HL-60/S4 treated with phorbol 12-myristate 13-acetate at 8.2 ng/mL for 4 days and 3 days (cell line): ENCODE measurements around the gene LRP2BP.
"Not testable (repeated sequence)": the region's sequence is repeated elsewhere in the genome, so short reads cannot be mapped to it uniquely, and the experiment has no call there.

Experiments used
- in situ Hi-C: fragments of 300-500 bp; cut with MboI; formaldehyde crosslinking; loops from 2 replicates; pipeline ENCODE4 v1.15.0; 2022; ENCODE audit warnings: low sequenced_read_pairs

LRP2BP gene

DNA sequence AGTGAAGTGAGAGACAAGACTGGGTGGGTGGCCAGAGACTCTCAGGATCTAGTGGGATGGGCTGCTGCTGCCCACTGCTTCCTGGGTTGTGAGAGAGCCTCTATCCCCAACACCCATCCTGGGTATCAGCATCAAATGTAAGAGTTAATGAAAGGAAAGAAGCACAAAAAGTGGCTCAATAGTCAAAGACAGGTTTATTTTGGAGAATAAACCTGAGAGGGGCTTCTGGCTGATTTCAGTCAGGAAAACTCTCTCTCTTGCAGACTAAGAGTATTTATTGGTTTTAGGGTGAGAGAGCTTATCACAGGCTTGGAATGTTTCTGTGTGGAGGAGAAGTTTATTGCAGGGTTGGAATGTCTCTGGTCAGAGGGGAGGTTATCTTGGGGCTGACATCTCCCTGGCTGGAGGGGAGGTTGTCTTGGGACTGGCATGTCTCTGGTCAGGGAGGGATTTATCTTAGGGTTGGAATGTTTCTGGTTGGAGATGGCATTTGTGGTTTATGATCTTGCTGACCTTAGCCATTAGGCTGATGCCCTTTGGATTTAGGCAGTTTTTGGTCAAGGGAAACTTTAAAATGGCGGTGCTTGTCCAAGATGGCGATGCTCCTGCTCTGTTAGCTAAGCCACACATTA lies 65.7 kb downstream of the LRP2BP start:
- in situ Hi-C loops = not testable (repeated sequence)

DNA sequence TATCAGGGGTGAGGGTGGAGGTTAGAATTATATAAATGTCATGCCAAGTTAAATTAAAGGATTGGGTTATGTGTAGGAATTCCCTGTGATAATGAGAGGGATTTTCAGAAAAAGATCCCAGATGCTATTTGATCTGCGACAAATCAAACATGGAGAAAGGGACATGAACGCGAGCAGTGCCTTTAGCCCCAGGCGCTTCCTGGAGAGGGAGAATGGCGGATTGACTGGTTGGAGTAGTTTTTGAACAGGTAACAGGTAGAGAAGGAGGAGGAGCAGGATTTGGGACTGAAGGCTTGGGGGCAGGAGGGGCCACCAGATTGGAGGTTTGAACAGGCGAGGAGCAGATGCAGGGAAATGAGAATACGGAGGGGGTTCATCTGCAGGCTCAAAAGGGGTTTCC lies 67.1 kb downstream of the LRP2BP start:
- in situ Hi-C loops = no loop called here

DNA sequence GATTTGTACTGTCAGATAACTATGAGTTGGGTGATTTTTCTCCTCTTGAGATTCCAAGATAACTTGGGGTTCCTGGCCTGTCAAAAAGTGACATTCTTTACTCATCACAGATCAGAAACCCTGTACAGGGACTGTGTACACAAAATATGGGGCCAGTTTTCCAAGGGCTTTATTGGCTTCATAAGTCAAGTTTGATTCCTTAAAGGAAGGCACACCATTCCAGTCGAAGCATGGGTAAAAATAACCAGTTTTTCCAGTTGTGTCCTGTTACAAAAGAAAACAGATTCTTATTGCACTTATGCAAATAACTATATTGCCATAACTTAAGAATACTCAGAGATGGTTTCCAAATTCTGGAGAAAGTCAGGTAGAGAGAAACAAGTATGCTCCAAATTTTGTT lies 70.0 kb downstream of the LRP2BP start:
- in situ Hi-C loops = not testable (repeated sequence)

DNA sequence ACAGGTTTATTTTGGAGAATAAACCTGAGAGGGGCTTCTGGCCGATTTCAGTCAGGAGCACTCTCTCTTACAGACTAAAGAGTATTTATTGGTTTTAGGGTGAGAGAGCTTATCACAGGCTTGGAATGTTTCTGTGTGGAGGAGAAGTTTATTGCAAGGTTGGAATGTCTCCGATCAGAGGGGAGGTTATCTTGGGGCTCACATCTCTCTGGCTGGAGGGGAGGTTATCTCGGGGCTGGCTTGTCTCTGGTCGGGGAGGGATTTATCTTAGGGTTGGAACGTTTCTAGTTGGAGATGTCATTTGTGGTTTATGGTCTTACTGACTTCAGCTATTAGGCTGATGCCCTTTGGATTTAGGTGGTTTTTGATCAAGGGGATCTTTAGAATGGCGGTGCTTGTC lies 71.4 kb downstream of the LRP2BP start:
- in situ Hi-C loops = not testable (repeated sequence)

- in situ Hi-C loops = no loop called here
These were observed 72.1 kb downstream of the LRP2BP start for GRCh38 chr4:185323606-185324005.

- in situ Hi-C loops = no loop called here
These were observed 72.9 kb downstream of the LRP2BP start for GRCh38 chr4:185322803-185323202.

GRCh38 chr4:185318679-185319078 lies 77.0 kb downstream of the LRP2BP start:
- in situ Hi-C loops = no loop called here

GRCh38 chr4:185317880-185318279 lies 77.8 kb downstream of the LRP2BP start:
- in situ Hi-C loops = no loop called here

- in situ Hi-C loops = not testable (repeated sequence)
These were observed 78.3 kb downstream of the LRP2BP start for GRCh38 chr4:185317462-185317861.
